Measurements from ENCODE around the gene ECT2L.

- TF ChIP-seq, protein P1, sequence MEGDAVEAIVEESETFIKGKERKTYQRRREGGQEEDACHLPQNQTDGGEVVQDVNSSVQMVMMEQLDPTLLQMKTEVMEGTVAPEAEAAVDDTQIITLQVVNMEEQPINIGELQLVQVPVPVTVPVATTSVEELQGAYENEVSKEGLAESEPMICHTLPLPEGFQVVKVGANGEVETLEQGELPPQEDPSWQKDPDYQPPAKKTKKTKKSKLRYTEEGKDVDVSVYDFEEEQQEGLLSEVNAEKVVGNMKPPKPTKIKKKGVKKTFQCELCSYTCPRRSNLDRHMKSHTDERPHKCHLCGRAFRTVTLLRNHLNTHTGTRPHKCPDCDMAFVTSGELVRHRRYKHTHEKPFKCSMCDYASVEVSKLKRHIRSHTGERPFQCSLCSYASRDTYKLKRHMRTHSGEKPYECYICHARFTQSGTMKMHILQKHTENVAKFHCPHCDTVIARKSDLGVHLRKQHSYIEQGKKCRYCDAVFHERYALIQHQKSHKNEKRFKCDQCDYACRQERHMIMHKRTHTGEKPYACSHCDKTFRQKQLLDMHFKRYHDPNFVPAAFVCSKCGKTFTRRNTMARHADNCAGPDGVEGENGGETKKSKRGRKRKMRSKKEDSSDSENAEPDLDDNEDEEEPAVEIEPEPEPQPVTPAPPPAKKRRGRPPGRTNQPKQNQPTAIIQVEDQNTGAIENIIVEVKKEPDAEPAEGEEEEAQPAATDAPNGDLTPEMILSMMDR (conservative IDR thresholded peaks at IDR 0.05 in 1 of 2, IDR thresholded peaks at IDR 0.05 in 1 of 2; ENCODE audit: low read depth in 1 of 2, low read length in 2 of 2): no peak
- TF ChIP-seq EZH2 (IDR thresholded peaks at IDR 0.05; ENCODE audit: low read length, missing control alignments): no peak
These were observed 9.9 kb upstream of the ECT2L start for GRCh38 chr6:138785980-138786379.
